G401.6 (cell line): ENCODE results near the gene POTED.
"Not testable (repeated sequence)": the region's sequence is repeated elsewhere in the genome, so short reads cannot be mapped to it uniquely, and the experiment has no call there.

Source experiments
- FAIRE-seq: peaks from 2 replicates; lab custom pipeline; 2012; peaks lifted over from hg19 to GRCh38; lab: Jason Lieb, UNC

POTED gene

GRCh38 chr21:13609477-13609876 is at the start of gene POTED:
Gene POTED (plus strand): TSS chr21:13609777. CDS start chr21:13610229, 452 bp downstream.
- FAIRE-seq, result not testable (repeated sequence)

GRCh38 chr21:13650101-13650500 is 40.5 kb downstream of the POTED start:
- FAIRE-seq, result not testable (repeated sequence)

- not testable (repeated sequence) for FAIRE-seq
Measured at GRCh38 chr21:13651746-13652145, 42.2 kb downstream of the POTED start.
